Heart right ventricle (tissue), 16 donors: ENCODE data around the gene CLCN4. TPM values are rescaled to one million over a fixed set of nuclear protein-coding genes. Genes with fewer than 3 reads are reported as not detected.
A peak's percentile ranks its signal among the peaks of the same experiment; 100 is the strongest.

ENCODE experiments used
- ATAC-seq, 8 donors: fragments of 200-7000 bp; cut with Tn5 transposase; one replicate each; pipeline ENCODE4 v1.9.1; 2020; ENCODE audit warnings: mild to moderate bottlenecking in 8 of 8, moderate library complexity in 8 of 8, moderate number of reproducible peaks in 1 of 8
- DNase-seq, 2 donors: peaks; one replicate each; pipeline ENCODE4 v3.0.0-alpha.2; 2020
- H3K27ac ChIP-seq, 10 donors: fragments of 200-600 bp; sonication (generic) in 2 of 10; one replicate each; pipeline versions ENCODE4 v1.5.0 to v1.8.0; 2020 to 2022; ENCODE audit warnings: mild to moderate bottlenecking in 3 of 10
- H3K27me3 ChIP-seq, 7 donors: fragments of 200-600 bp; one replicate each; pipeline ENCODE4 v1.8.0; 2021 to 2022; ENCODE audit warnings: mild to moderate bottlenecking in 2 of 7
- H3K36me3 ChIP-seq, 9 donors: fragments of 200-600 bp; sonication (generic) in 1 of 9; one replicate each; pipeline versions ENCODE4 v1.5.0 to v1.8.0; 2020 to 2022; ENCODE audit warnings: mild to moderate bottlenecking in 2 of 9
- H3K4me1 ChIP-seq, 9 donors: fragments of 200-600 bp; sonication (generic) in 1 of 9; one replicate each; pipeline versions ENCODE4 v1.5.0 to v1.8.0; 2020 to 2022; ENCODE audit warnings: mild to moderate bottlenecking in 4 of 9
- H3K4me3 ChIP-seq, 10 donors: fragments of 200-600 bp; sonication (generic) in 2 of 10; one replicate each; pipeline versions ENCODE4 v1.5.0 to v1.8.0; 2020 to 2022; ENCODE audit warnings: mild to moderate bottlenecking in 7 of 10, moderate library complexity in 2 of 10
- H3K9me3 ChIP-seq, 11 donors: fragments of 200-600 bp in 10 of 11; sonication (generic) in 2 of 11; one replicate each; pipeline versions ENCODE4 v1.5.0 to v1.8.0; 2013 to 2022; ENCODE audit warnings: mild to moderate bottlenecking in 2 of 11, control low read depth in 1 of 11, moderate library complexity in 1 of 11
- WGBS, 2 donors: extraction: QIAGEN DNeasy Blood & Tissue Kit; methylation state at CpG; one replicate each; pipeline ENCODE4 v1.1.7; 2013; ENCODE audit warnings: inconsistent platforms in 1 of 2; 5-methylcytosine and 5-hydroxymethylcytosine counted together
- intact Hi-C, 10 donors: fragments of 100-400 bp; cut with DNase I; formaldehyde crosslinking; loops; one replicate each; pipeline versions ENCODE4 v1.11.1 to v1.14.2; 2022
- polyA plus RNA-seq, 2 donors: library from polyadenylated mRNA; stranded (reverse); fragments of 200-250 nt; gene quantifications; one replicate each; pipeline ENCODE4 v1.2.3, GENCODE V29; 2013
- total RNA-seq, 10 donors: library from RNA; stranded (reverse); fragmentation: NEBNext Ultra II Directional in 3 of 10; extraction: Animal tissue kit (Norgen Biotek cat#: 25700) in 3 of 10; gene quantifications; one replicate each; pipeline versions ENCODE4 v1.2.1 to v1.2.4, GENCODE V29; 2021 to 2023
- TF ChIP-seq, protein P1 (sequence below), 9 donors: fragments of 200-600 bp; sonication (generic) in 2 of 9; IDR thresholded peaks; one replicate each; pipeline versions ENCODE4 v1.5.0 to v1.8.0; 2021 to 2022; ENCODE audit warnings: antibody characterized with exemption in 9 of 9, mild to moderate bottlenecking in 5 of 9, moderate library complexity in 1 of 9
- donor health status: Arrhythmogenic right ventricular cardiomyopathy.
- donor health status: ischemic (EF 13 %, LVEDD 7.1; RV severe dilation, severe dysfunction).
- donor health status: healthy with polysubstance abuse.
- donor health status: DM: no; HTN: yes; CAD: no.
- donor health status: DM: no; HTN: no; CAD: no.
- donor health status: ischemic (EF 25% LVEDD 6.9; RV normal size, moderate dysfunction).
- donor health status: ischemic (EF 25% LVEDD 5.7; RV mildly dilated, moderate dysfunction).
- donor health status: healthy.
- donor health status: DM: yes; HTN: yes; CAD: no.
- donor health status: Ischemic cardiomyopathy.
- donor health status: ischemic (EF 35%, LVEDD 5.7; RV mildly dilated, moderate dysfunction).
- donor health status: nonischemic (EF 11% LVEDD 7.7; RV severe dilation, severe dysfunction).
- donor health status: DM: yes; HTN: yes; CAD: no.
- donor health status: PGD.
- donor health status: ischemic (EF 29% LVEDD 5.4; RV normal size, mild dysfunction).
- donor health status: nonischemic (EF 23%, LVEDD 6.1; RV moderate dilation, normal function).

Gene CLCN4
- total and polyA plus RNA-seq, 12 donors: 4.0 to 44.9 (median 32.0) TPM

DNA sequence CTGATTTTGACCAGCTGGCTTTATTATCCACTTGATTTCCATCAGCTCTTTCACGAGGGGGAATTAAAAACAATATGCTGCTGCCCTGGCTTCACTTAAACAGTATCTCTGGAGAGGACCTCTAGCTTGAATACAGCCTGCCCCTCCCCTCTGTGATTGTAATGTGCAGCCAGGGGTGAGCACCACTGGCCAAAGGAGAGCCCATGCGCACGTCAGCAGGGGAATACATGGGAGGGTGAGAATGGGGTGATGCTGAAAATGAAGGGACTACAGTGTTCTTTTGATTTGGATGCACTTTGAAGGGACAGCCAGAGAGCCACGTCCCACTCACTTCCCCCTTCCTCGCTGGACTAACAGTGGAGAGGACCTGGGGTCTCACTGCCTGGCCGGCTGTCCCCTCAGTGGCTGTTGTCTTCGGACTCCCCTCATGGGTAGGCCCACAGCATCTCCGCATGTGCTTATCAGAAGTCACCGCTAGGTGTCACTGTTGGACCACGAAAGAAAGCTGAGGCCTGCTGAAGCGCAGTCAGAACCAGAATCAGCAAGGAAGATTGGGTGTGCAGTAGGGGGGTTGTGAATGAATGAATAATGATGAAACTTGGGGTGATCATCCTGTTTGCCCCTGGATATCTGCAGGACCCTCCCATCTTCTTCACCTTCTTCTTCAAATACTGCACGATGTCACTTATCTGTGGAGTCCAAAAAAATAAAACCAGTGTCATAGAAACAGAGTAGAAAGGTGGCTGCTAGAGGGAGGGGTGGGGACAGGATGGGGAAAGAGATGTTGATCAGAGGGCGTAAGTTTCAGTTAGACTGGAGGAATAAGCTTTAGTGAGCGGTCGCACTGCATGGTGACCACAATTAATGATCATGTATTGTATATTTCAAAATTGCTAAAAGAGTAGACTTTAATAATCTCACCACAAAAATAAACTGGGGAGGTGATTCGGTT lies 32.8 kb downstream of the CLCN4 start:
- H3K4me3 ChIP-seq: no peak overlapping the region
- H3K36me3 ChIP-seq: peaks cover 0 to 3% (median 0%) of the 10 kb centered on the region in 9 donors
- 31 to 36% methylated on average over 16 of the region's 16 CpGs for WGBS, 2 donors
- peaks cover 0 to 15% (median 0%) of the 10 kb centered on the region in 7 donors for H3K27me3 ChIP-seq
- ATAC-seq (peak; percentile 85 to 94 (median 89)), DNase-seq (peak; percentile 52 to 58)
- H3K4me1 ChIP-seq: peaks cover 0 to 15% (median 3%) of the 10 kb centered on the region in 9 donors
- no peaks in the 10 kb centered on the region for H3K9me3 ChIP-seq
- no peak overlapping the region for H3K27ac ChIP-seq
- TF ChIP-seq, protein P1, sequence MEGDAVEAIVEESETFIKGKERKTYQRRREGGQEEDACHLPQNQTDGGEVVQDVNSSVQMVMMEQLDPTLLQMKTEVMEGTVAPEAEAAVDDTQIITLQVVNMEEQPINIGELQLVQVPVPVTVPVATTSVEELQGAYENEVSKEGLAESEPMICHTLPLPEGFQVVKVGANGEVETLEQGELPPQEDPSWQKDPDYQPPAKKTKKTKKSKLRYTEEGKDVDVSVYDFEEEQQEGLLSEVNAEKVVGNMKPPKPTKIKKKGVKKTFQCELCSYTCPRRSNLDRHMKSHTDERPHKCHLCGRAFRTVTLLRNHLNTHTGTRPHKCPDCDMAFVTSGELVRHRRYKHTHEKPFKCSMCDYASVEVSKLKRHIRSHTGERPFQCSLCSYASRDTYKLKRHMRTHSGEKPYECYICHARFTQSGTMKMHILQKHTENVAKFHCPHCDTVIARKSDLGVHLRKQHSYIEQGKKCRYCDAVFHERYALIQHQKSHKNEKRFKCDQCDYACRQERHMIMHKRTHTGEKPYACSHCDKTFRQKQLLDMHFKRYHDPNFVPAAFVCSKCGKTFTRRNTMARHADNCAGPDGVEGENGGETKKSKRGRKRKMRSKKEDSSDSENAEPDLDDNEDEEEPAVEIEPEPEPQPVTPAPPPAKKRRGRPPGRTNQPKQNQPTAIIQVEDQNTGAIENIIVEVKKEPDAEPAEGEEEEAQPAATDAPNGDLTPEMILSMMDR (IDR thresholded peaks at IDR 0.05): peak; percentile 41 to 85 (median 70)
- intact Hi-C loops: loop anchor here (1.0 to 10.0 kb wide), 18 partner anchors 135 to 949 kb away; partner anchors contain the start of gene MID1 (in 1 of the 10)

DNA sequence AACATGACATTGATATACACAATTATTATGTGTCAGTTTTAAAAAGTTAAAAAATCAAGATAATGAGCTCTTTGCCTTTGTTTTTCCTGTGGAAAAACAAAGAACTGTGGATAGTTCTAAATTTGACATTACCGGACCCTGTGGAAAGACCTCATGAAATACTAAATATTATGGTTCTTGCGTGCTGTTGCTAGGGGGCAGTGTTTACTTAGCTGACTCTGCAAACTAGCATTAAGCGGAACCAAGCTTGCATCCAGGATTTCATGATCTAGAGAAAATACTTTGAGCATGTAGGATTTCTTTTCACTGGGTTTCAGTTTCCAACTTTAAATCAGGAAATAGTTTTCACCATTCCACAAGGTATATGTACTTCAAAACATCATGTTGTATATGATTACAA lies 33.6 kb downstream of the CLCN4 start:
- H3K27ac ChIP-seq: no peak overlapping the region
- WGBS, 2 donors: 2 to 7% methylated on average over 3 of the region's 3 CpGs
- peaks cover 0 to 15% (median 0%) of the 10 kb centered on the region in 7 donors for H3K27me3 ChIP-seq
- peak in 7 of 8 donors; percentile 61 to 89 (median 82) for ATAC-seq
- peaks cover 0 to 15% (median 3%) of the 10 kb centered on the region in 9 donors for H3K4me1 ChIP-seq
- H3K9me3 ChIP-seq: no peaks in the 10 kb centered on the region
- intact Hi-C loops: loop anchor here in 9 of 10 donors (1.0 to 10.0 kb wide), 11 partner anchors 134 to 904 kb away; no protein-coding TSS in a partner anchor
- H3K4me3 ChIP-seq: no peak overlapping the region
- TF ChIP-seq, protein P1 (IDR thresholded peaks at IDR 0.05): peak in 8 of 9 donors; percentile 26 to 68 (median 59)
- peaks cover 0 to 3% (median 0%) of the 10 kb centered on the region in 9 donors for H3K36me3 ChIP-seq
- peak in 1 of 2 donors; percentile 47 for DNase-seq

DNA sequence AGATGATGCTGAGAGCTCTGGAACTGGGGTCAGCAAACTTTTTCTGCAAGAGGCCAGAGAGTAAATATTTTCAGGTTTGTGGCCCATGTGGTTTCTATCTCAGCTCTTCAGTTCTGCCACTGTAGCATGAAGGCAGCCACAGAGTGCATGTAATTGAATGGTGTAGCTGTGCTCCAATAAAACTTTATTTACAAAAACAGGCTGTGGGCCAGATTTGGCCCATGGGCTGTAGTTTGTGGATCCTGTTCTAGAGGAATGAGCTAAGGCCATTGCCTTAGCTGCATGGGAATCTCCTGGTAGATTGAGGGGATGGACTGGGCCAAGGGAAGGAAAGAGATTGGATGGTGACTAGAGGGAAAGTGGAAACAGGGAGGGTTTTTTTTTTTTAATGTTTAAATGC lies 36.8 kb downstream of the CLCN4 start:
- DNase-seq (no peak), ATAC-seq (no peak)
- Histone ChIP-seq H3K4me3 (no peak overlapping the region), H3K27me3 (no peaks in the 10 kb centered on the region), H3K4me1 (peaks cover 0 to 18% (median 3%) of the 10 kb centered on the region in 9 donors), H3K36me3 (no peaks in the 10 kb centered on the region), H3K9me3 (peaks cover 0 to 6% (median 0%) of the 10 kb centered on the region in 11 donors), H3K27ac (no peak overlapping the region)
- intact Hi-C loops: loop anchor here in 9 of 10 donors (5.0 to 10.0 kb wide), 7 partner anchors 131 to 901 kb away; no protein-coding TSS in a partner anchor
- TF ChIP-seq, protein P1 (IDR thresholded peaks at IDR 0.05): no peak

DNA sequence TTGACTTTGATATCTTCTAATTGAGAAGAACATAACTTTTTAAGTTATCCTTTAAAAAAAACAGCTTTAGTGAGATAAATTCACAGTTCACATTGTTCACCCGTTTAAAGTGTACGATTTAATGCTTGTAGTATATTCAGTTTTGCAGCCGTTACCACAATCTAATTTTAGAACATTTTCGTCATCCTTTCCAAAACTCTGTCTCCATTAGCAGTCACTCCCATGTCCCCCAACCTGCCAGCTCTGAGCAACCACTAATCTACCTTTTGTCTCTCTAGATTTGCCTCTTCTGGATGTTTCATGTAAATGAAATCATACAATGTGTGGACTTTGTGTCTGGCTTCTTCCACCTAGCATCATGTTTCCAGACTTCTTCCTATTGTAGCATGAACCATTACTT lies 38.6 kb downstream of the CLCN4 start:
- 52 to 61% methylated on average over 4 of the region's 4 CpGs for WGBS, 2 donors
- Histone ChIP-seq H3K36me3 (no peaks in the 10 kb centered on the region), H3K27me3 (no peaks in the 10 kb centered on the region), H3K9me3 (peaks cover 0 to 6% (median 0%) of the 10 kb centered on the region in 11 donors), H3K27ac (peak overlapping the region in 1 of 10 donors; percentile 22), H3K4me1 (peaks cover 0 to 10% (median 0%) of the 10 kb centered on the region in 9 donors), H3K4me3 (no peak overlapping the region)
- DNase-seq (no peak), ATAC-seq (peak in 1 of 8 donors; percentile 45)
- intact Hi-C loops: loop anchor here in 6 of 10 donors (5.0 to 10.0 kb wide), 5 partner anchors 129 to 899 kb away; no protein-coding TSS in a partner anchor
- TF ChIP-seq, protein P1 (IDR thresholded peaks at IDR 0.05): no peak
